Mesenteric fat pad (tissue), 1 donor: Measurements from ENCODE around the gene HPCAL4. TPM values are rescaled to one million over a fixed set of nuclear protein-coding genes. Genes with fewer than 3 reads are reported as not detected.
A peak's percentile ranks its signal among the peaks of the same experiment; 100 is the strongest.

ENCODE experiments used
- DNase-seq: peaks from one replicate; pipeline ENCODE4 v3.0.0-alpha.2; 2020; ENCODE audit warnings: low spot score
- long read RNA-seq: library from polyadenylated mRNA; unstranded; transcript quantifications from one replicate; pipeline ENCODE4 v2.0.0, GENCODE V29; 2020
- total RNA-seq: library from RNA; stranded (reverse); fragmentation: NEBNext Ultra II Directional; extraction: Animal tissue kit (Norgen Biotek cat#: 25700); gene quantifications from one replicate; pipeline ENCODE4 v1.2.1, GENCODE V29; 2021
- donor health status: DM: yes; HTN: yes; CAD: no.

The HPCAL4 gene
- not detected for total RNA-seq
- long read RNA-seq: 0 reads

DNA sequence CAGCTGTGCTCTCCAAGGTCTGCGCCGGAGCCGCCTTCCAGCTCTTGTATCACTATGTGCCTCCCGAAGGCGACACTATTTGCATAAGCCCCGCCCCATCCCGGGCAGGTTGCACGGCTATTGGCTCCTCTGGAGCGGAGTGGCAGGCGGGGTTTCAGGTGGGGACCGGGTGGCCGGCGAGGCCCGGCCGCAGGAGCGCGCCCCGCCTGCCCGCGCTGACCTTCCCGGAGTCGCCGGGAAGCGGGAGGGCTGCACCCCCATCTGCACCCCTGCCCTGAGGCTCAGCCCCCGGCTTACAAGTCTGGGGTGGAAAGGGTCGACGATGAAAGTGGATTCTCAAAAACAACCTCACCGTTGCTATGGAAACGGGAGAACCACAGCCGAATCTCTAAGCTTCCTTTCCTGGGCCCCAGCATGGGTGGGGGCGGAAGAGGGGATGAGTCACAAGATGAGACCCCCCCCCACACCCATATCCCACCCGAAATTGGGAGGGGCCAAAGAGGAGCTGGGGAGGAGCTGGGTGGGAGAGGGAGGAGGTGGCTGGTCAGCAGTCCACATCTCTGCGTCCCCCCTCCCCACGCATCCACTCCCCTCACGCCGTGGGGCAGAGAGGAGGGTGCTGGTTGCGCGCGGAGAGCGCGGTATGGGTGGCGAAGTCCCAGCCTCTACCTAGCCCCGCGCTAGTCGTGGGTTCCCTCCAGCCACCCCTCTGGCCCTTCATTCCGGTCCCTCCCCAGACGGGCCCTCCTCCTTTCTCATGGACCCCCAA is at the start of gene HPCAL4:
HPCAL4 (minus strand) TSS at position 51 of the 769 bp plus-strand sequence. CDS start 6,830 bp downstream, outside the sequence.
- DNase-seq: peak; percentile 94

GRCh38 chr1:39738622-39739366 is 47.6 kb upstream of the HPCAL4 start, which contains the start of gene PPIE:
PPIE (plus strand) TSS chr1:39738882; CDS start chr1:39738901, 19 bp downstream.
- DNase-seq: peak; percentile 96

GRCh38 chr1:39737546-39738169 is 46.4 kb upstream of the HPCAL4 start:
- DNase-seq: no peak

GRCh38 chr1:39735731-39736130 is 44.5 kb upstream of the HPCAL4 start:
- no peak for DNase-seq

- no peak for DNase-seq
These were observed 41.9 kb upstream of the HPCAL4 start for GRCh38 chr1:39733161-39733560.

- no peak for DNase-seq
These were observed 41.5 kb upstream of the HPCAL4 start for GRCh38 chr1:39732730-39733129.

GRCh38 chr1:39729842-39730241 is 38.6 kb upstream of the HPCAL4 start:
- no peak for DNase-seq

DNA sequence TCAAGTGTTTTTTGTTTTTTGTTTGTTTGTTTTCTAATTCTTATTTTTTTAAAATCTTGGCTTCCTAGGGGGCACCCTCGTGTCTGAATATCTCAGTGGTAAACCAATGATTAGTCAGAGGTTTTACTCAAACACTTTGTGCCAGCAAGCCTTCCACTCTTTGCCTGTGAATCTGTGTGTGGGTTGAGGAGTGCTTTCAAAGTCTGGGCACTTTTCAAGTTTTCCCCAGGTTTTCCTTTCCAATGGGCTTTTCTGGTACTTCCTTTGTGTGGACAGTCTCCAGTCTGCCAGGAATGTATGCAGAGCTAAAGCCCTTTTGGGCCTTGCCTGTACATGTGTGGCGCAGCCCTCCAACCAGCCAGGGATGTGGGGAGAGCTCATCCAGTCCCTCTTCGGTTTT is 37.8 kb upstream of the HPCAL4 start:
- no peak for DNase-seq

DNA sequence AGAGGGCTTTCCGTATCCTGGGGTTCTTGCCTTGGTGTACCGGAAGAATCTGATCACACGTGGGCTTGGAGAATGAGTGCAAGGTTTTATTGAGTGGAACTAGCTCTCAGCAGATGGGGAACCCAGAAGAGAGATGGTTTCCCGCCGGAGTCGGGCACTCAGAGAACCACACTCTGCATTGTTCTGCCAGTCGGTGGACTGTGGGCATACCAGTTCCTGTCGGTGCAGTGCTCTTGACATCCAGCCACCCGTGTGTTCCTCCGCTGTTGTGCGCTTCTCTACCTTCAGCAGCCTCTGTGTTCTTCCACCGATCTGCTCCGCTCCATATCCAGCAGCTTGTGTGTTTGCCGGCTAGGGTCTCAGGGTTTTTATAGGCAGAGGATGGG is 36.7 kb upstream of the HPCAL4 start:
- DNase-seq: no peak

DNA sequence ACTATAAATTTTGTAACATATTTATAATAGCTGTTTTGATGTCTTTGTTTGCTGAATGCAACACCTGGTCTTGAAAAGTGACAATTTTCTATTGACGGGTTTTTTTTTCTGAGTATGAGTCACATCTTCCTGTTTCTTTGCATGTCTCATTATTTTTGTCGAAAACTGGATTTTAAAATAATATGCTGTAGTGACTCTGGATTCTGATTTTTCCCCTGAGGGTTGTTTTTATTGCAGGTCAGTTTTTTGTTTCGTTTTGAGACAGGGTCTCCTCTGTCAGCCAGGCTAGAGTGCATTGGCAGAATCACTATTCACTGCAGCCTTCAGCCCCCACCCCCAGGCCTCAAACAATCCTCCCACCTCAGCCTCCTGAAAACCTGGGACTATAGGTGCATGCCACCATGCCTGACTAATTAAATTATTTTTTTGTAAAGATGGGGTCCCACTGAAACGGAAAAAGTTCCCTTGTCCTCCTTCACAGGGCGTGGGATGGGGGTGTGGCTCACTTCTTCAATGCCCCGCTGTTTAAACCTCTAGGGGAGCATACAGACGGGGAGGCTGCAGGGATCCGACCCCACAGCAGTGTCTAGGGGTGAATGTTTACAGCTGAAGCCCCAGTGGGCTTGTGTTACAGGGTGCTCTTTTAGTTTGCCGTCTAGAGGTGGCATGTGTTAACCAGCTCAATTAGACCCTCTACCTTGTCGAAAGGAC is 36.1 kb upstream of the HPCAL4 start:
- no peak for DNase-seq

DNA sequence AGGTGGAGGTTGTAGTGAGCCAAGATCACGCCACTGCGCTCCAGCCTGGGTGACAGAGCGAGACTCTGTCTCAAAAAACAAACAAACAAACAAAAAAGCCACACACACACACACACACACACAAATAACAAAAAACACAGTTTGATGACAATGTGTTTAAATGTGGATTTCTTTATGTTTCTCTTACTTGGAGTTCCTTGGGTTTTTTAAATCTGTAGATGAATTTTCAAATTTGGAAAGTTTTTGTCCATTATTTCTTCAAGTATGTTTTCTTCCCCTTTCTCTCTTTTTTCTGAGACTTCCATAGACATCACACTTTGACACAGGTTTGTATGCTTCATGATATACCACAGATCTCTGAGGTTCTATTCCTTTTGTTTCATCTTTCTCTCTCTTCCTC is 35.4 kb upstream of the HPCAL4 start:
- no peak for DNase-seq

GRCh38 chr1:39722495-39722894 is 31.3 kb upstream of the HPCAL4 start:
- DNase-seq: no peak

- DNase-seq: no peak
These were observed 30.4 kb upstream of the HPCAL4 start for GRCh38 chr1:39721664-39722063.

DNA sequence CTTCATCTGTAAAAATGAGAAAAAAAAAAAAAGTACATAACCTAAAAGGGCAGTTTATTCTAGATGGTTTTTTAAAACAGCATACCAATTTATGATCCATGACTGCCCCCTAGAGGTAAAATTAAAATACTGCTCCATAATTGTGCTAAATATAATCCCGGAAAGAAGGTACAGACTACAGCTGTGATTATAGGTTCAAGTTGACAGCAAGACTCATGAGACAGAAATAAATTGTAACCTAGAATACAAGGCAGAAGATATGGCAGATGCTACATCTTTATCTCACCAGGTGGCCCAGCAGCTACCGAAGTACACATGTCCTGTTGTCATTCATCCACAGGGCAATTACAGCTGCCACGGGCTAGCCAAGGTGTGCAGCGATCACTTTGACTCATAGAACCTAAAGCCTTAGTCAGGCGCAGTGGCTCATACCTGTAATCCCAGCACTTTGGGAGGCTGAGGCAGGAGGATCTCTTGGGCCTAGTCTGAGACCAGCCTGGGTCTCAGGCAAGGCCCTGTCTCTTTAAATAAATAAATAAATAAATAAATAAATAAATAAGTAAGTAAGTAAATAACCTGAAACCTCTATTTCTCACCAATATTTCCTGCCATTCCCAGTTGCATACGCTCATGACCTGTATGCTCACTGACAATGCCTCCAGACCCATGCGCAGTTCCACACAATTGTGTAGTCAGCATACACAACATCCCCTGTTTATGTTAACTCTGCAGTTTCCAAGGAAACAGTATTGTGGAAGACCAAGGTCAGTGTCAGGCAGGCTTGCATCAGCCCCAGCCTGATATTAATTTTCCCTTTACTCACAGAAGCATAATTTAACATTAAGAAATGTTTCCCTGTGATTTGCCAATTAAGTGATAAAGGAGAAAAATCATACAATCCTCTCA is 29.1 kb upstream of the HPCAL4 start:
- DNase-seq: no peak

GRCh38 chr1:39717809-39718208 is 26.6 kb upstream of the HPCAL4 start:
- DNase-seq: no peak

DNA sequence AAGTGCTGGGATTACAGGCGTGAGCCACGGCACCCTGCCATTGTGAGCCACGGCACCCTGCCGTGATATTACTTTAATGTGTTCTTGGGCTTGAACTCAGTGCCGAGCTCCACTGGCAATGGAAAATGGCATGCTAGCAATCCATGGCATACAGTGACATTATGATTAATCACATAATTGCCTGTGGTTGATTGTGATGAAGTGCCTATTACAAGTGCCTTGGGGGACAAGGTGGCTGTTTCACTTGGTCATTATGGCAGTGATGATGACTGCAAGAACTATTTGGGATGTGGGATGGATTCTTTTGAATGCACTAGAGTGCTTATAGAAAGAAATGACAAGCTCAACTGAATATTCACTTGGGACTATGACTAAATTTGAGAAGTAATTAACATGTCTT is 22.3 kb upstream of the HPCAL4 start:
- DNase-seq: no peak

DNA sequence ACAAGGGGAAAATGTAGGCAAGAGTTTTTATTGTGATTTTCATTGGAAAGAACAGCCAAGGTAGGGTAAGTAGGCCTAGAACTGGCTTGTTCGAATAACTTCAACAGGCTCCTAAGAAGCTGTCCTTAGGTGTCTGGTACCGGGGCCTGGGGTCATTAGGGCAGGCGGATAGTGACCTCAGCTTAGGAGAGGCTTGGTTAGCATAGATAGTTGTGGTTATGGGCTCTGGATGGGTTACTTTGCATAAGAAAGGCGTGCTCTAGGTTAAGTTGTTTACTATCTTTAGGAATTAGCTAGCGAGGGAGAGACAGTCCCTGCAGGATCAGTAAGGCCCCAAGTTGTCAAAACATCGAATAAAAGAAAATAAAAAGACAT is 20.7 kb upstream of the HPCAL4 start:
- no peak for DNase-seq

GRCh38 chr1:39711104-39711965 is 20.1 kb upstream of the HPCAL4 start:
- DNase-seq: no peak

- DNase-seq: no peak
These were observed 16.3 kb upstream of the HPCAL4 start for GRCh38 chr1:39707506-39707905.
